SK-N-SH (cell line): ENCODE results near the gene FANCI. TPM values are rescaled to one million over a fixed set of nuclear protein-coding genes. Genes with fewer than 3 reads are reported as not detected.

Source experiments
- CTCF ChIA-PET: fragments of 300-600, 350-600 bp; formaldehyde crosslinking; extraction: SDS; loops from one replicate; lab custom pipeline; 2021; lab: Yijun Ruan, JAX
- POLR2A ChIA-PET: fragments of 350-600 bp; sonication (Branson Sonifier 250); formaldehyde crosslinking; extraction: SDS; loops from one replicate; lab custom pipeline; 2020; ENCODE audit warnings: antibody characterized with exemption, inconsistent platforms; lab: Yijun Ruan, JAX
- DNase-seq: peaks from one replicate; pipeline ENCODE4 v3.0.0; 2012
- H2AFZ ChIP-seq: fragments of 200-600 bp; sonication (generic); 2 replicates; pipeline ENCODE4 v1.8.1; 2016; ENCODE audit warnings: antibody characterized with exemption, mild to moderate bottlenecking, low read depth
- H3F3A ChIP-seq: fragments of 200-600 bp; sonication (generic); replicated peaks from 2 replicates; pipeline ENCODE3; 2016; ENCODE audit warnings: antibody characterized with exemption, mild to moderate bottlenecking; ENCODE audit not compliant: insufficient read depth
- H3K27ac ChIP-seq, 2 experiments: fragments of 200-500 bp in 1 of 2; fragments of 200-600 bp in 1 of 2; sonication (Bioruptor generic) in 1 of 2; sonication (generic), shearing (Covaris generic) in 1 of 2; 2 replicates each; pipeline versions ENCODE4 v1.5.1 to v1.6.1; 2014 to 2016; ENCODE audit warnings: low read depth in 2 of 2, inconsistent platforms in 1 of 2, low read length in 1 of 2, mild to moderate bottlenecking in 1 of 2, mixed read lengths in 1 of 2
- H3K27me3 ChIP-seq: fragments of 200-600 bp; sonication (generic), shearing (Covaris generic); 2 replicates; pipeline ENCODE4 v1.6.1; 2016; ENCODE audit warnings: mixed run types; ENCODE audit not compliant: insufficient read depth
- H3K36me3 ChIP-seq, 2 experiments: fragments of 200-500 bp in 1 of 2; fragments of 200-600 bp in 1 of 2; sonication (Bioruptor generic) in 1 of 2; sonication (generic) in 1 of 2; replicated peaks in 1 of 2; 2 replicates each; pipeline versions ENCODE3 to v1.5.1; 2014 to 2016; ENCODE audit warnings: low read length in 1 of 2, mild to moderate bottlenecking in 1 of 2; ENCODE audit not compliant: insufficient read depth in 2 of 2, control insufficient read depth in 1 of 2
- H3K4me1 ChIP-seq, 2 experiments: fragments of 200-500 bp in 1 of 2; fragments of 200-600 bp in 1 of 2; sonication (Bioruptor generic) in 1 of 2; sonication (generic), shearing (Covaris generic) in 1 of 2; 2 replicates each; pipeline versions ENCODE4 v1.5.1 to v1.6.1; 2014 to 2016; ENCODE audit warnings: low read depth in 1 of 2, low read length in 1 of 2, mixed run types in 1 of 2; ENCODE audit not compliant: insufficient read depth in 2 of 2, control insufficient read depth in 1 of 2
- H3K4me2 ChIP-seq: fragments of 200-600 bp; sonication (generic), shearing (Covaris generic); 2 replicates; pipeline ENCODE4 v1.6.1; 2017; ENCODE audit warnings: mixed run types
- H3K4me3 ChIP-seq, 2 experiments: fragments of 200-500 bp in 1 of 2; fragments of 200-600 bp in 1 of 2; sonication (Bioruptor generic) in 1 of 2; sonication (generic), shearing (Covaris generic) in 1 of 2; 2 replicates each; pipeline versions ENCODE4 v1.5.1 to v1.8.1; 2014 to 2016; ENCODE audit warnings: low read depth in 2 of 2, inconsistent platforms in 1 of 2, low read length in 1 of 2, mild to moderate bottlenecking in 1 of 2, mixed read lengths in 1 of 2, moderate library complexity in 1 of 2
- H3K79me2 ChIP-seq: fragments of 200-600 bp; sonication (generic); 2 replicates; pipeline ENCODE4 v1.8.1; 2017; ENCODE audit warnings: mild to moderate bottlenecking; ENCODE audit not compliant: insufficient read depth
- H3K9ac ChIP-seq: fragments of 200-600 bp; sonication (generic); 2 replicates; pipeline ENCODE4 v1.6.1; 2017; ENCODE audit warnings: mixed run types
- H3K9me2 ChIP-seq: fragments of 200-600 bp; sonication (generic); 2 replicates; pipeline ENCODE4 v1.6.1; 2017; ENCODE audit warnings: mixed run types
- H3K9me3 ChIP-seq: fragments of 200-600 bp; sonication (generic); 2 replicates; pipeline ENCODE4 v1.6.1; 2017; ENCODE audit warnings: mixed run types, mild to moderate bottlenecking, moderate library complexity
- H4K20me1 ChIP-seq: fragments of 200-600 bp; sonication (generic); 2 replicates; pipeline ENCODE4 v1.6.1; 2017; ENCODE audit warnings: mild to moderate bottlenecking, mixed run types; ENCODE audit not compliant: insufficient read depth
- CHD2 ChIP-seq: fragments of 150-350 bp; IDR thresholded peaks from 2 replicates; pipeline ENCODE4 v1.6.1; 2018; ENCODE audit warnings: low read length; ENCODE audit not compliant: partially characterized antibody
- EZH2phosphoT487 ChIP-seq: fragments of 200-600 bp; sonication (generic); IDR thresholded peaks from 2 replicates; pipeline ENCODE4 v1.6.1; 2017; ENCODE audit warnings: low read depth, mixed run types, mild to moderate bottlenecking, antibody characterized with exemption, moderate library complexity, borderline replicate concordance
- FOSL2 ChIP-seq: IDR thresholded peaks from 2 replicates; pipeline ENCODE4 v1.4.0; 2012; ENCODE audit warnings: low read depth, mild to moderate bottlenecking, moderate library complexity, borderline replicate concordance
- FOXJ3 ChIP-seq: sonication (generic); formaldehyde crosslinking; IDR thresholded peaks from 2 replicates; pipeline ENCODE4 v1.5.1; 2020; ENCODE audit warnings: mild to moderate bottlenecking, missing genetic modification reagents
- NRF1 ChIP-seq: IDR thresholded peaks from 2 replicates; pipeline ENCODE4 v1.6.1; 2012; ENCODE audit warnings: low read depth, mild to moderate bottlenecking, low read length
- PBX3 ChIP-seq: IDR thresholded peaks from 2 replicates; pipeline ENCODE4; 2012
- POLR2AphosphoS5 ChIP-seq: IDR thresholded peaks from 2 replicates; pipeline ENCODE4 v1.6.1; 2012; ENCODE audit warnings: low read depth, low read length
- RAD21 ChIP-seq: IDR thresholded peaks from 2 replicates; pipeline ENCODE4 v1.6.1; 2012; ENCODE audit warnings: mild to moderate bottlenecking, low read length
- RCOR1 ChIP-seq: fragments of 150-350 bp; IDR thresholded peaks from 2 replicates; pipeline ENCODE4 v1.6.1; 2017; ENCODE audit warnings: antibody characterized with exemption, low read length
- REST ChIP-seq: IDR thresholded peaks from 2 replicates; pipeline ENCODE4 v1.6.1; 2012; ENCODE audit warnings: mild to moderate bottlenecking, low read depth, low read length, moderate library complexity
- TAF1 ChIP-seq: IDR thresholded peaks from 2 replicates; pipeline ENCODE4 v1.6.1; 2012; ENCODE audit warnings: low read depth, mild to moderate bottlenecking, low read length, moderate library complexity, borderline replicate concordance
- TCF12 ChIP-seq: IDR thresholded peaks from 2 replicates; pipeline ENCODE4 v1.4.0; 2012
- TEAD4 ChIP-seq: IDR thresholded peaks from 2 replicates; pipeline ENCODE4 v1.4.0; 2012; ENCODE audit warnings: mild to moderate bottlenecking, borderline replicate concordance; ENCODE audit not compliant: insufficient read depth
- USF1 ChIP-seq: IDR thresholded peaks from 2 replicates; pipeline ENCODE4 v1.4.0; 2012; ENCODE audit warnings: low read depth, borderline replicate concordance
- USF2 ChIP-seq: fragments of 150-350 bp; IDR thresholded peaks from 2 replicates; pipeline ENCODE4 v1.6.1; 2017; ENCODE audit warnings: antibody characterized with exemption, low read length, low read depth, borderline replicate concordance
- WGBS: methylation state at CpG from one replicate; pipeline ENCODE4 v1.1.6; 2017; ENCODE audit warnings: low lambda C conversion rate; 5-methylcytosine and 5-hydroxymethylcytosine counted together
- polyA plus RNA-seq, 3 experiments: library from polyadenylated mRNA; depleted of rRNA; stranded (reverse); fragments of >200 nt; gene quantifications; 2 replicates each; pipeline ENCODE4 v1.2.3, GENCODE V29; 2012

Gene FANCI
- polyA plus RNA-seq, 1 of the 3 experiments (the other 2 are of a cell fraction): 13.2 TPM

DNA sequence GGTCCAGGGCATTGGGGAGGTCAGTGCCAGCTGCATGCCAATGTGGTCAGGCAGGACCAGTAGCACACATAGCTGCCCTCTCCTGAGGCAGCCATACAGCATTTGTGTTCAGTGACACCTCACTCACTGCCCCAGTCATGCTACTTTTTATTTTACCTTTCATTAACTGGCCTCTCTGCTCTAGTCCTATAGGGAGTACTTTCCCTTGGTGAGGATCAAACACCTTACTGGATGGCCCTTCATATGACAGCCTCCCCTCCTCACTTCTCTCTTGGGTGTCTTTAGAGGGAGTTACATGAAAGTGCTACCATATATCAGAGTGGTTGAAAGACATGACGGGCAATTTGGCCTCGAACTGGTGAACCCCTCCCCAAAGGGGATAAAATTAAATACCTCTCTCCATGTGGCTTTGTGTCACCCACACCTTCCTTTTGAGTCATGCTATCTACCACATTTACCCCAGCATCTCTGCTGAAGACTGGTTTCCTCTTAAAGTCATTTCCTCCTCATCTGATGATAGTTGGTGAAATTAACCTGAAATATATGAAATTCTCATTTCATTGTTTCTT, 40.0 kb upstream of the FANCI start:
- no peak overlapping the region for H3K27ac ChIP-seq
- peaks cover 3% of the 10 kb centered on the region for H3F3A ChIP-seq
- no peaks in the 10 kb centered on the region for H3K79me2 ChIP-seq
- H3K27me3 ChIP-seq: no peaks in the 10 kb centered on the region
- no peak overlapping the region for H2AFZ ChIP-seq
- no peaks in the 10 kb centered on the region for H4K20me1 ChIP-seq
- CTCF ChIA-PET: interaction anchor here (1.1 to 1.2 kb wide), 2 partner anchors 9 to 128 kb away, joined by 3 read pairs; no protein-coding TSS in a partner anchor
- no peak overlapping the region for H3K4me3 ChIP-seq
- DNase-seq: no peak
- H3K9me3 ChIP-seq: no peaks in the 10 kb centered on the region
- WGBS: 54% methylated on average over 2 of the region's 2 CpGs
- H3K4me1 ChIP-seq: no peaks in the 10 kb centered on the region; a peak in 1 of 4 replicates
- H3K36me3 ChIP-seq: peaks cover 0 to 3% of the 10 kb centered on the region in 2 experiments
- H3K4me2 ChIP-seq: no peak overlapping the region
- no peaks in the 10 kb centered on the region for H3K9me2 ChIP-seq
- H3K9ac ChIP-seq: no peak overlapping the region
- TF ChIP-seq CHD2 (no peak), FOSL2 (no peak), RCOR1 (no peak), USF1 (no peak), POLR2AphosphoS5 (no peak), TAF1 (no peak), NRF1 (no peak), PBX3 (no peak), TCF12 (no peak), REST (no peak), RAD21 (no peak), USF2 (no peak), EZH2phosphoT487 (no peak), TEAD4 (no peak), FOXJ3 (CRISPR knock-in tag) (no peak)
- POLR2A ChIA-PET: no interaction called here
